Anterior cingulate cortex (tissue), 58 donors: ENCODE results near the gene TBC1D22A.

Experiments used
- DNase-seq, 58 donors: peaks; one replicate each; lab custom pipeline; 2025; lab: John Stamatoyannopoulos, UW

Gene TBC1D22A

DNA sequence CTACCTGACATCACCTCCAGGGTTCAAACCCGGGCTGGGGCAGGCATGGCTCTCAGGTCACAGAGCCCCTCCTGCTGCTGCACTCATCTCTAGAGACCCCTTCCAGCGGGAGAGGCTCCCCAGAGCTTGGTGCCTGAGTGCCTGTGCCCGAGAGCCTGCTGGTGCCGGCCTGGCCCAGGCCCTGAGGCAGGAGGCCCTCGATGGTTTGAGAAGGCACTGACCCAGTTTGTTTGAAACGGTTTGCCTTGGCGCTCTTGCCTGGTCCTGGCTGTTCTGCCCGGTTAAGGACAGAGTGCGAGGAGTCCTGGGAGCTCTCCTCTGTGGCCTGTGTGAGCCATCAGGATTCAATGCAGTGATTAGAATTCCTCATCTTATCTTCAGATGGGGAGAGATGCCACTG, 88.9 kb downstream of the TBC1D22A start:
- no peak for DNase-seq

- DNase-seq = no peak
Observed at GRCh38 chr22:46851941-46852340, 89.5 kb downstream of the TBC1D22A start.

GRCh38 chr22:46852771-46853170, 90.3 kb downstream of the TBC1D22A start:
- DNase-seq = no peak

DNA sequence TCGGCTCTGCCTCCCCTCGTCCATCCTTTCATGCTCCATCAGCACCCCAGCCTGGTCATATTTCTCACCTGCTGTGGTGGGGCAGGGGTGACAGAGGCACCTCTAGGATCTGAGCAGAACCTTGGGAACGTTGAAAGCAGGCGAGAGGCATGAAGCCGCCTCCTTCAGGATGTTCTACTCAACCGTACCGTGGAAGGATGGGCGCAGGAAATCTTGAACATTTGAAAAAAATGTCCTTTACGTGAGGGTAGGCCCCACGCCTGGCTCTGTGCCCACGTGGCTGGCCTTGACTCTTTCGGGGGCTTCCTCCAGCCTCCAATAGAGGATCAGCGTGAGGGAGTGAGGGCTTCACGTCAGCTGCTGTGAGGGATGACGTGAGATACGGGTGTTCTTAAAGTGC, 90.7 kb downstream of the TBC1D22A start:
- DNase-seq = no peak

- peak in 2 of 58 donors; percentile 26 to 34 for DNase-seq
Observed at GRCh38 chr22:46854125-46854870, 91.8 kb downstream of the TBC1D22A start.

- DNase-seq = no peak
Observed at GRCh38 chr22:46855681-46856080, 93.2 kb downstream of the TBC1D22A start.

GRCh38 chr22:46856661-46857060, 94.2 kb downstream of the TBC1D22A start:
- no peak for DNase-seq

DNA sequence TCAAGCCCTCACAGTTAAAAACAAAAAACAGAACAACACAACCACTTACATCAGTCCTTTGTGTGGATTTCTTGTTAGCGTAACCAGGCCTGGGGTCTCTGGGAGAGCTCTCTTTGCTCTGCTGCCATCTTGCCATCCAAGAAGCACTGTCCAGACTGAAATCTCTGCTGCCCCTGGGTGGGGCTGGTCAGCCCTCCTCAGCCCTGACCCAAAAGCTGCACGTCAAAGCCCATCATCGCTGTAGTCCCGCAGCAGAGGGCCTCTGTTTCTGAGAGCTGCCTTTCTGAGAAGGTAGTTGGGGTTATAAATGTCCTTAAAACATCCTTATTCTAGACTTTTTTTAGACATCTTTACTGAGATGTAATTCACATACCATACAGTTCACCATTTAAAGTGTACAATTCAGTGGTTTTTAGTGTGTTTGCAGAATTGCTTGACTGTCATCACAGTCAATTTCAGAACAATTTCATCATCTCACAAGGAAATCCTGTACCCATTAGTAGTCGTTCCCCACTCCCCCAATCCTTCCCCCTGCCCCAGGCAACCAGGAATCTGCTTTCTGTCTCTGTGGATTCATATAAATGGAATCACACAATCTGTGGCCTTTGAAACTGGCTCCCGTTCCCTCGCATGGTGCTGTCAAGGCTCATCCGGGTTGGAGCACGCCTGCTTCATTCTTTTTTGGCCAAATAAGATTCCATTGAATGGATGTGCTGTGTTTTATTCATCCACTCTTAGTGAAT, 94.9 kb downstream of the TBC1D22A start:
- DNase-seq = no peak

- no peak for DNase-seq
Observed at GRCh38 chr22:46857885-46858143, 95.4 kb downstream of the TBC1D22A start.

DNA sequence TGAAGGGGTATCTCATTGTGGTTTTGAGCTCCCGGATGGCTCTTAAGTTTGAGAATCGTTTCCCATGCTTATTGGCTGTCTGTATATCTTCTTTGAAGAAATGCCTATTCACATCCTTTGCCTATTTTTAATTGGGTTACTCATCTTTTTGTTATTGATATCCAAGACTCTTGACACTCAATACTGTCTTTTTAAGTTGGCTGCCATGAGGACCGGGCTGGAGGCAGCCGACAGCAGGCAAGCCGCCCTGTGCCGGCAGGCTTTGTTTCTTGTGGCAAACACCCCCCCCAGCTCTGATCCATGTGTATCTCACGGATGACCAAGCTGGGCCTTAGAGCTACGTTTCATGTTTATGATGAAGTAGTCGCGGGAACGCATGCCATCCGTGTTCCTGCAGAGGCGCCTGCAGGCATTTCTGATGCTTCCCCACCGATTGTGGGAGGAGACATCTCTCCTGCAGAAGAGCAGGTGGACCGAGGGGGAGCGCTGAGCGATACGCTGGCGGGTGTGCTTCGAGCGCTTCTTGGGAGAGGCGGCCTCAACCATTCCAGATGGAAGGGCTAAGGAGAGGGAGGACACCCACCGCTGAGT, 95.8 kb downstream of the TBC1D22A start:
- no peak for DNase-seq

DNA sequence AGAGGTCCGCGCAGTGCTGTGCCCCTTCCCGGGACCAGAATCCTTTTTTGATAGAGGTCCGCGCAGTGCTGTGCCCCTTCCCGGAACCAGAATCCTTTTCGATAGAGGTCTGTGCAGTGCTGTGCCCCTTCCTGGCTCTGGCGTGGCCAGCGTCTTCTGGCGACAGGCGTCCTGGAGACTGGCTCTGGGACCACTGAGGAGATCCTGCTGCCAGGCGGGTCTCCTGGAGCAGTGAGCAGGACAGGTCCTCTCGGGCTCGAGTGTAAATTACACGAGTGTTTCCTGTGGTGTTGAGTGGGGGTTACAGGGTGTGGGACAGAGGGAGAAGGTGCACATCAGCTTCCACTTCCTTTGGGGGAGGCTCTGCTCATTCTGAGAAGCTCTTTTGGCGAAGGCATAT, 98.1 kb downstream of the TBC1D22A start:
- DNase-seq = no peak

GRCh38 chr22:46861468-46862367, 99.3 kb downstream of the TBC1D22A start:
- DNase-seq = no peak

GRCh38 chr22:46862418-46863324, 100.2 kb downstream of the TBC1D22A start:
- no peak for DNase-seq

GRCh38 chr22:46863794-46864193, 101.3 kb downstream of the TBC1D22A start:
- no peak for DNase-seq

GRCh38 chr22:46864314-46865051, 102.0 kb downstream of the TBC1D22A start:
- no peak for DNase-seq

DNA sequence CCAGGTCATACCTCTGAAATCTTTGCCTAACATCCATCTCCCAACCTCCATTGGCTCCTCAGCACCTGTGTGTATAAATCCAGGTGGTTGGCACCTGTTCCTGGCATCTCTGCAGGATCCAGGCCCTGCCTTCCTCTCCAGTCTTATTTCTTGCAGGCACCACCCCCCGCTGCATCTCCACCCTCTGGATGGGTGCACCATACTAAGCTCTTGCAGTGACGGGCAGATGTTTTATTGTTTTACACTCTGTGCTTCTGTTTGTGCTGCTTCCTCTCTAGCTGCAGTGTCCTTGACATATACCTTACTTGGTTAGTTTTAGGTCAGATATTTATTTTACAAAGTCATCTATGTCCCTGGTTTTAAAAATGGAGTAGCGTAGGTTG, 102.6 kb downstream of the TBC1D22A start:
- DNase-seq = no peak

DNA sequence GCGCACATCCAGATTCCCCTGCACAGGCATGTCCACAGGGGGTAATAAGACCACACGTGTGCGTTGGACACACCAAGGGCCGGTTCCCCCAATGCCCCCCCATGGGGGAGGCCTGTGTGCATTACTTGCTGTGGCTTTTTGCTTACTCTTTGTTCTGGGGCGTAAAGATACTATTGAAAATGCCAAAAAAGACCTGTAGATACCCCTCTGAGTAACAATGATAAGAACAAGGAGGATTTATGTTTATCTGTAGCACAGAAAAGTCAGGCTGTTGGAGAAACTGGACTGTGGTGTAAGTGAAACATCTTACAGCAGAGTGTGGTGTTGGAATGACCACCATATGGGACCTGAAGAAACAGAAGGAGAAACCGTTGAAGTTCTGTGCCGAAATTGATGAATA, 103.2 kb downstream of the TBC1D22A start:
- DNase-seq = no peak

DNA sequence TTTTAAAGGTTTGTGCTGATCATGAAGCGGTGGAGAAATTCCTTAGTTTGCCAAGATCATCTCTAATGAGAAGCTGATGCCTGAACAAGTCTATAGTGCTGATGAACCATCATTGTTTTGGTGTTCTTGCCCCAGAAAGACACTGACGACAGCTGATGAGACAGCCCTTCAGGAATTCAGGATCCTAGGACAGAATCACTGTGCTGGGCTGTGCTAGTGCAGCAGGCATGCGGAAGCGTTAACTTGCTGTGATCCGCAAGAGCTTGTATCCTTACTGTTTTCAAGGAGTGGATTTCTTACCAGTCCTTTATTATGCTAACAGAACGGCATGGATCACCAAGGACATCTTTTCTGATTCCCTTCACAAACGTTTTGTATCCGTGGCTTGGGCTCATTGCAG, 104.1 kb downstream of the TBC1D22A start:
- no peak for DNase-seq

DNA sequence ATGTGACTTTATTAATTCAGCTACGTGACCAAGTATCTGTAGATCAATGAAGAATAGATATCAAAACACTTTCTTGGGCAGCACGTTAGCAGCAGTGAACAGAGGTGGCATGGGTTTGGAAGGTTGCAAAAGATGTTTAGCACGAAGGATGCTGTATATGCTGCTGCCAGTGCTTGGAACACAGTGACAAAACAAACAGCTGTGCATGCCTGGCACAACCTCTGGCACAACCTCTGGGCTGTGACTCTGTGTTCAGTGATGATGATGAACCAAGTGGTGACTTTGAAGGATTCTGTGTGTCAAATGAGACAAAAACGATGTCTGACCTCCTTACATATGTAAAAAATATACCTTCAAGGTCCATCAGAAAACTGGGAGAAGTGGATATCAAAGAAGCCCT, 104.7 kb downstream of the TBC1D22A start:
- no peak for DNase-seq
